Hepatocyte (in vitro differentiated cells): ENCODE results near the gene REXO2. TPM values are rescaled to one million over a fixed set of nuclear protein-coding genes. Genes with fewer than 3 reads are reported as not detected.

Experiments
- DNase-seq: peaks from one replicate; pipeline ENCODE4 v3.0.0-alpha.2; 2016; ENCODE audit warnings: low spot score
- H2AFZ ChIP-seq: fragments of 200-600 bp; sonication (generic); 2 replicates; pipeline ENCODE4 v1.6.0; 2016; ENCODE audit warnings: antibody characterized with exemption, mild to moderate bottlenecking
- H3K27ac ChIP-seq: fragments of 200-600 bp; sonication (generic); 2 replicates; pipeline ENCODE4 v1.5.1; 2016; ENCODE audit warnings: mild to moderate bottlenecking
- H3K27me3 ChIP-seq: fragments of 200-600 bp; sonication (generic); 2 replicates; pipeline ENCODE4 v1.6.1; 2016
- H3K36me3 ChIP-seq: fragments of 200-600 bp; sonication (generic); replicated peaks from 2 replicates; pipeline ENCODE4 v1.5.1; 2016; ENCODE audit warnings: low read depth; ENCODE audit not compliant: insufficient read depth
- H3K4me1 ChIP-seq: fragments of 200-600 bp; sonication (generic); 2 replicates; pipeline ENCODE4 v1.5.1; 2016; ENCODE audit warnings: mild to moderate bottlenecking, moderate library complexity; ENCODE audit not compliant: insufficient read depth
- H3K4me2 ChIP-seq: fragments of 200-600 bp; sonication (generic); 2 replicates; pipeline ENCODE4 v1.6.0; 2016
- H3K4me3 ChIP-seq: fragments of 200-600 bp; sonication (generic); 2 replicates; pipeline ENCODE4 v1.5.1; 2016; ENCODE audit warnings: mild to moderate bottlenecking
- H3K79me2 ChIP-seq: fragments of 200-600 bp; sonication (generic); 2 replicates; pipeline ENCODE4 v1.6.0; 2017; ENCODE audit warnings: mild to moderate bottlenecking
- H3K9me2 ChIP-seq: fragments of 200-600 bp; sonication (generic); replicated peaks from 2 replicates; pipeline ENCODE4 v1.6.0; 2017; ENCODE audit warnings: mild to moderate bottlenecking; ENCODE audit not compliant: insufficient read depth
- H3K9me3 ChIP-seq: fragments of 200-600 bp; sonication (generic); 2 replicates; pipeline ENCODE4 v1.5.1; 2016; ENCODE audit warnings: low read depth, mild to moderate bottlenecking
- H4K20me1 ChIP-seq: fragments of 200-600 bp; sonication (generic); 2 replicates; pipeline ENCODE4 v1.6.0; 2016; ENCODE audit warnings: mild to moderate bottlenecking; ENCODE audit not compliant: insufficient read depth, poor library complexity, severe bottlenecking
- EZH2 ChIP-seq: fragments of 200-600 bp; sonication (generic); IDR thresholded peaks from 2 replicates; pipeline ENCODE4 v1.6.1; 2016; ENCODE audit warnings: antibody characterized with exemption, mild to moderate bottlenecking, borderline replicate concordance
- EZH2phosphoT487 ChIP-seq: fragments of 200-600 bp; sonication (generic); IDR thresholded peaks from one replicate; pipeline ENCODE4 v1.6.1; 2018; ENCODE audit warnings: antibody characterized with exemption, mild to moderate bottlenecking, low read depth, moderate library complexity; ENCODE audit not compliant: unreplicated experiment, severe bottlenecking
- WGBS: methylation state at CpG from one replicate; pipeline ENCODE4 v1.1.6; 2016; ENCODE audit warnings: low lambda C conversion rate; ENCODE audit errors: missing lambda C conversion rate; 5-methylcytosine and 5-hydroxymethylcytosine counted together
- polyA plus RNA-seq: library from polyadenylated mRNA; unstranded; fragments of >200 nt; fragmentation: Nextera tagmentation; extraction: Ambion mirVana; gene quantifications from 2 replicates; pipeline ENCODE4 v1.2.1, GENCODE V29; 2016
- total RNA-seq: library from RNA; depleted of rRNA; stranded (reverse); fragments of >200 nt; gene quantifications from 2 replicates; pipeline ENCODE4 v1.2.3, GENCODE V29; 2014
- TF ChIP-seq, protein P1 (sequence below): fragments of 200-600 bp; sonication (generic); IDR thresholded peaks from 2 replicates; pipeline ENCODE4 v1.5.1; 2016; ENCODE audit warnings: antibody characterized with exemption, mild to moderate bottlenecking; ENCODE audit not compliant: poor library complexity

Gene REXO2
- total and polyA plus RNA-seq, 2 experiments from 2014 or later = 124 to 160 TPM

GRCh38 chr11:114483929-114484328, 44.7 kb downstream of the REXO2 start:
- no peak overlapping the region for H3K4me2 ChIP-seq
- WGBS = 93% methylated on average over 2 of the region's 2 CpGs
- H3K9me3 ChIP-seq = no peaks in the 10 kb centered on the region

GRCh38 chr11:114496915-114497314, 57.6 kb downstream of the REXO2 start:
- no peaks in the 10 kb centered on the region for H3K36me3 ChIP-seq
- no peaks in the 10 kb centered on the region for H3K27me3 ChIP-seq
- no peak overlapping the region for H2AFZ ChIP-seq
- H4K20me1 ChIP-seq = no peaks in the 10 kb centered on the region
- WGBS = 82% methylated on average over 3 of the region's 3 CpGs
- no peak overlapping the region for H3K4me3 ChIP-seq
- no peaks in the 10 kb centered on the region for H3K9me3 ChIP-seq
- no peaks in the 10 kb centered on the region for H3K79me2 ChIP-seq
- DNase-seq = no peak
- TF ChIP-seq, protein P1, sequence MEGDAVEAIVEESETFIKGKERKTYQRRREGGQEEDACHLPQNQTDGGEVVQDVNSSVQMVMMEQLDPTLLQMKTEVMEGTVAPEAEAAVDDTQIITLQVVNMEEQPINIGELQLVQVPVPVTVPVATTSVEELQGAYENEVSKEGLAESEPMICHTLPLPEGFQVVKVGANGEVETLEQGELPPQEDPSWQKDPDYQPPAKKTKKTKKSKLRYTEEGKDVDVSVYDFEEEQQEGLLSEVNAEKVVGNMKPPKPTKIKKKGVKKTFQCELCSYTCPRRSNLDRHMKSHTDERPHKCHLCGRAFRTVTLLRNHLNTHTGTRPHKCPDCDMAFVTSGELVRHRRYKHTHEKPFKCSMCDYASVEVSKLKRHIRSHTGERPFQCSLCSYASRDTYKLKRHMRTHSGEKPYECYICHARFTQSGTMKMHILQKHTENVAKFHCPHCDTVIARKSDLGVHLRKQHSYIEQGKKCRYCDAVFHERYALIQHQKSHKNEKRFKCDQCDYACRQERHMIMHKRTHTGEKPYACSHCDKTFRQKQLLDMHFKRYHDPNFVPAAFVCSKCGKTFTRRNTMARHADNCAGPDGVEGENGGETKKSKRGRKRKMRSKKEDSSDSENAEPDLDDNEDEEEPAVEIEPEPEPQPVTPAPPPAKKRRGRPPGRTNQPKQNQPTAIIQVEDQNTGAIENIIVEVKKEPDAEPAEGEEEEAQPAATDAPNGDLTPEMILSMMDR = no peak
- TF ChIP-seq EZH2 = no peak
- TF ChIP-seq EZH2phosphoT487 = no peak
- H3K4me1 ChIP-seq = no peaks in the 10 kb centered on the region
- no peak overlapping the region for H3K4me2 ChIP-seq
- H3K27ac ChIP-seq = no peak overlapping the region
- no peaks in the 10 kb centered on the region for H3K9me2 ChIP-seq

More at GRCh38 chr11:114483929-114484328, 44.7 kb downstream of the REXO2 start:
- Histone ChIP-seq H3K9me2 (no peaks in the 10 kb centered on the region), H3K27me3 (no peaks in the 10 kb centered on the region), H2AFZ (no peak overlapping the region), H4K20me1 (no peaks in the 10 kb centered on the region), H3K79me2 (no peaks in the 10 kb centered on the region), H3K4me3 (no peak overlapping the region), H3K36me3 (no peaks in the 10 kb centered on the region), H3K27ac (no peak overlapping the region), H3K4me1 (peaks cover 1% of the 10 kb centered on the region)
- DNase-seq = no peak
- TF ChIP-seq EZH2 (no peak), EZH2phosphoT487 (no peak)
- TF ChIP-seq, protein P1 = no peak

DNA sequence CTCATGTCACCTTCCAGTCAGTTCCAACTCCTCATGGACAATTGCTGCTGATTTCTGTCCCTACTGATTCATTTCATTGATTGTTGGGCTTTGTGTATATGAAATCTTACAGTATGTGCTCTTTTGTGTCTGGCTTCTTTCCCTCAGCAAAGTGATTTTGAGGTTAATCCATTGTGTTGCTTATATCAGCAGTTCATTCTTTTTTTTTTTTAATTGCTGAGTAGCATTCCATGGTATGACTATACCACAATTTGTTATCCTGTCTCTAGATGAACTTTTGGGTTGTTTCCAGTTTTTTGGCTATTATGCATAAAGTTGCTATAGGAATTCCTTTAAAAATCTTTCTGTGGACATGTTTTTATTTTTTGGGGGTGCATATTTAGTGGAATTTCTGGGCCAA, 60.5 kb downstream of the REXO2 start:
- Histone ChIP-seq H3K9me3 (no peaks in the 10 kb centered on the region), H3K27ac (no peak overlapping the region), H3K9me2 (no peaks in the 10 kb centered on the region), H3K4me2 (no peak overlapping the region), H3K27me3 (no peaks in the 10 kb centered on the region), H4K20me1 (no peaks in the 10 kb centered on the region), H3K36me3 (no peaks in the 10 kb centered on the region), H3K79me2 (no peaks in the 10 kb centered on the region), H3K4me1 (no peaks in the 10 kb centered on the region), H2AFZ (no peak overlapping the region), H3K4me3 (no peak overlapping the region)
- TF ChIP-seq EZH2phosphoT487 = no peak
- TF ChIP-seq EZH2 = no peak
- TF ChIP-seq, protein P1 = no peak
- DNase-seq = no peak

Other genes starting within 250 kb of the REXO2 start
- 115 and 150 TPM in 2 replicates for gene NNMT, start 143.1 kb upstream of the REXO2 start, total RNA-seq
- gene NNMT, start 143.1 kb upstream of the REXO2 start, polyA plus RNA-seq = 366 and 385 TPM in 2 replicates
- 8.1 and 9.4 TPM in 2 replicates for gene C11orf71, start 39.0 kb upstream of the REXO2 start, total RNA-seq
- gene C11orf71, start 39.0 kb upstream of the REXO2 start, polyA plus RNA-seq = 6.4 and 10.2 TPM in 2 replicates
- gene RBM7, start 38.8 kb upstream of the REXO2 start, total RNA-seq = 49.2 and 53.8 TPM in 2 replicates
- gene RBM7, start 38.8 kb upstream of the REXO2 start, polyA plus RNA-seq = 36.2 and 38.2 TPM in 2 replicates
- 0.90 and 3.3 TPM in 2 replicates for gene NXPE1, start 120.4 kb downstream of the REXO2 start, total RNA-seq
- gene NXPE1, start 120.4 kb downstream of the REXO2 start, polyA plus RNA-seq = 0.61 TPM in 1 of 2 replicates, not detected in the other
- gene NXPE4, start 156.3 kb downstream of the REXO2 start, total RNA-seq = 0.10 TPM in 1 of 2 replicates, not detected in the other
- 0.57 and 1.1 TPM in 2 replicates for gene NXPE4, start 156.3 kb downstream of the REXO2 start, polyA plus RNA-seq
- gene NXPE2, start 239.1 kb downstream of the REXO2 start, total RNA-seq = 0.07 and 0.52 TPM in 2 replicates
- not detected in 2 replicates for gene NXPE2, start 239.1 kb downstream of the REXO2 start, polyA plus RNA-seq